Fibroblast of lung (primary cell): Measurements from ENCODE around the gene XPO6.

Source experiments
- CTCF ChIP-seq, 2 donors: IDR thresholded peaks in 1 of 2; conservative IDR thresholded peaks in 1 of 2; 1 replicate in 1 of 2; 2 replicates in 1 of 2; pipeline ENCODE4 v1.5.1; 2011 to 2012; ENCODE audit warnings: low read length in 2 of 2, control low read depth in 1 of 2, inconsistent platforms in 1 of 2, low read depth in 1 of 2, mild to moderate bottlenecking in 1 of 2
- EZH2 ChIP-seq: IDR thresholded peaks from 2 replicates; pipeline ENCODE4 v1.5.1; 2012; ENCODE audit warnings: low read length, control low read depth, mild to moderate bottlenecking; ENCODE audit errors: missing control alignments

- no peak for TF ChIP-seq CTCF (conservative IDR thresholded peaks at IDR 0.05 in 1 of 2, IDR thresholded peaks at IDR 0.05 in 1 of 2; ENCODE audit: low read depth in 1 of 2, low read length in 2 of 2)
- TF ChIP-seq EZH2, result no peak
Measured at GRCh38 chr16:28062261-28062846, 149.4 kb downstream of the XPO6 start.
